ENCODE results near the gene EHBP1.

The EHBP1 gene

DNA sequence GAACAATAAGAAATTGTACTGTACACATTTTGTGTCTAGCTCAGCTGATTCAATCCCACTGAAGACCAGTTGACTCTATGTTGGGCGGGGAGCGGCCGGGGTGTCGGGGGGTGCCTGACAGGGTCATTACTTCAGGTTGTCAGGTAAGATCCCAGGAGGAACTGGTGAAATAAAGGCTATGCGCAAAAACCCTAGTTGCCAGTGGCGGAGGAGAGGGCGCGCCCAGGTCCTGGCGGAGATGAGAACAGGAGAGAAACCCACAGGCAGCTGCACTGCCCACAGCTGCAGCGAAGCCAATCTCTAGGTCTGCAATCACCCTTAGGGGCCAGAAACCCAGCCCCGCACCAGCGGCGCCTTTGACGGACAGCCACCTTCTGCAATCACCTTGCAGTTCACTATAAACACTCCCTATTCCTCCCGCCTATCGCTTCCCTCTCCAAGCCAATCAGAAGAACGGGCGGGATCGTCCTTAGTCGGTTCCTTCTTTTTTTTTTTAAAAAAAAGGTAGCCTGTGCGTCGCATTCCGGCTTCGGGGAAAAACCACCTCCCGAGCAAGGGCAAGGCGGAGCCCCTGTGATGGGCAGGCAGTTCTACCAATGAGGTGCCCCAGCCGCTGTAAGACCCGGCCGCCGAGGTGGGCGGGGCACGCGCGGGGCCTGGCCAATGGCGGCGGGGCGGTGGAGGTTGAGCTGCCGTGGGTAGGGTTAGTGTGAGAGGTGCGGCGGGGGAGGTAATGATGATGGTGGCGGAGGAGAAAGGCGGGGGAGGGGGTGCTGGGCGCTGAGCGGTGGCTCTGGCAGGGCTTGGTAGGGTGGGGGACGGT is at the start of gene EHBP1:
Gene EHBP1 (plus strand): TSS at position 707 of the 823 bp plus-strand sequence. CDS start 1,479 bp downstream, outside the sequence.
- DNase-seq, result peak; percentile 94 to 97 (median 97)

DNA sequence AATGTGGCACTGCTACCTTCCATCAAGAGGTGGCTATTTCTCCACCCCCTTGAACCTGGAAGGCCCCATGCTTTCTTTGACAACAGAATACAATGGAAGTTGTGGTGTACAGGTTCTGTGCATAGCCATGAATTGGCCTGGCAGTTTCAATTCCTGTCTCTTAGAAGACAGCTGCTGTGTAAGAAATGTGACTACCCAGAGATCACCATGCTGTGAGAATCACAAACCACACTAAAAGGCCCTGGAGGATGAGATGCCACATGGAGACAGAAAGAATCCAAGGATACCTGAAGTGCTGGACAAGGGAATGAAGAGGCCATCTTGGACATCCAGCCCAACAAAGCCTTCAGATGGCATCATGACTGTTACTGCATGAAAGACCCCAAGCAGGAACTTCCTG is 47.7 kb upstream of the EHBP1 start:
- no peak for DNase-seq

DNA sequence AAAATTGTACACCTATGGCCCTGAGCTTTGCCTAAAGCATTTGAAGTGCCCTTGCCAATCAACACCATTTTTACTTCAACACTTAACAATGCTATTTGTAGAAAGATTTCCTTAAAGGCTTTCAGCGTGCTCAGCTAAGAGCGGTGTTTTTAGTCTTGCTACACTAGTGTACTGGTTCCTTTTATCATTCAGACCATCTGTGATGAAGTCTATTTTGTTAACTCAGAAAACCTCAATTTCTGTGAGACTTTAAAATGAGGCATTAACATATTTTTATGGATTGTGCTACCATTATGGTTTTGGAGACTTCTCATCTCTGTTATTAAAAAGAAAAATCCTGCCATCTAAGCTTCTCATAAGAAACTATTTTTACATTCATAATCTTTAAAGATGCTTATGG is 46.6 kb upstream of the EHBP1 start:
- DNase-seq, result no peak

DNA sequence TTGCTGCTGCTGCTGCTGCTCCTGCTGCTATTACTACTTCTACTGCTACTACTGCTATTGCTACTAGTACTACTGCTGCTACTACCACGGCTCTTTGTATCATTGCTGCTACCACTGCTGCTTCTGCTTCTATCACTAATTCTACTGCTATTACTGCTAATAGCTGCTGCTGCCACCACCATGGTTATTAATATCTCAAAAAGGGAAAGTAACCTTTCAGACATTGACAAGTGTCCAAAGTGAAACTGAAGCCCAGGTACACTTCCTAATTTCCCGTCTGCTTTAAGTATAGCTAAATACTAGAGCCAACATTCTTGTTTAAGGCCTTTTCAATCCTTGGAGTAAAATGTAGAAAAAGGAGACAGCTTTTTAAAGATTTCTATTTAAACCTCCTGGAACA is 45.4 kb upstream of the EHBP1 start:
- DNase-seq, result no peak

DNA sequence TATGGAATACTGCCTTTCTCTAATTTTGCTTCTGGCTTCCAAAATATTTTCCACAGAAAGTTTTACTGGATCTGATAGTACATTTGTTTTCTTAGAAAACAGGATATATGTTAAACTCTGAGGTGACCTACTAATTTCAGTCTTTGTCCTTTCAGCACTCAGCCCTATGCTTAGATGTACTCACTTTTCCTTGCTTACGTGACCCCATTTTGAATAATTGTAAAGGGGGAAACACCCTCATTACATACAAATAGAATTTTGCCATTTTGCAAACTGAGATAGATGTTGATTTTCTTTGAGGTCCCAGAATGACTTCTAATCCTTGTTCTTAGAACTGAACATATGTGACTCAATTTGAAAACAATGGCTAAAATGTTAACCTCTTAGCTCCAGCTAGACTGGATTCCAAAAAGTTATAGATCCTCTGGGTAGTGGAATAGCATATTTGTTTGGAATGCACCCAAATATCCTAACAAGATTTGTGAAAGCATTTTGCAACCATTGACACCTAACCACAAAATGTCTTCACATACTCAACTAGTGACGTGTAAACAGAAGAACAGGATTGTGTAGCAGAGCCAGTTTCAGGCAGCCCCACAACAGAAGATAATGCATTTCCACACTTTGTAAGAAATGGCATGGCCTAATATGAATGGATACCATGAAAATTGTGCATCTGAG is 44.8 kb upstream of the EHBP1 start:
- DNase-seq, result no peak

DNA sequence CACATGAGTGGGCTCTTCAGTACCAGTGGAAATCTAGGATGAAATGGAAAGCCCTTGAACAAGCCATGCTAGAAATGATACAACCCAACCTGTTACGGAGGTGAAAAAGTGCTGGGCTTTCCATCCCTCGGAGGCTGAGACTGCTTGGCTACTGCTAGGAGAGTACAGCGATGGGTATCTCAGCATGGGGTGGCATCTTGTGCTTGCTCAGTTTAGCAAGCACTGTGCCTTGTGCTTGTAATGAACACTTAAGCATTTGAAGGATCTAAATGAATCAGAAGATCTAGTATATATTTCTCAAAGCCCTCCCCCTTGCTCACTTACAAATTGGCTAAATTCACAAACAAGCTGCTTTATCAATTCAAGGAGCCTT is 44.3 kb upstream of the EHBP1 start:
- no peak for DNase-seq

DNA sequence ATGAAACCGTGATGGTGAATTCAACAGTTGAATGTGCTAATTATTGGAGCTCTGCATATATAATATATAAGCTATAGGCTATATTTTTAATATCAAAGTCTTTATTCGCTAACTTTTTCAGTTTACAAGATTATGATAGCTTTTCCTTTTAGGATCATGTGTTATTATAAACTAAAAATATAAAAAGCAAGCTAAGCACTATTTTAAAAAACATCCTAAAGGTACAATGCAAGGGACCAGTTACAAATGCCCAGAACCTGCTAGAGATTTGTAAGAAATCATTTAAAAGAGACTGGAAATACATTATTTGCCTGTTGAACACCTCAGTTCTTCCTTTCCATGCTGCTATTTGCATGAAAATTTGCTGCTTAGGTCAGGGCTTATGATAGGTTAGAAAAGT is 43.4 kb upstream of the EHBP1 start:
- no peak for DNase-seq

DNA sequence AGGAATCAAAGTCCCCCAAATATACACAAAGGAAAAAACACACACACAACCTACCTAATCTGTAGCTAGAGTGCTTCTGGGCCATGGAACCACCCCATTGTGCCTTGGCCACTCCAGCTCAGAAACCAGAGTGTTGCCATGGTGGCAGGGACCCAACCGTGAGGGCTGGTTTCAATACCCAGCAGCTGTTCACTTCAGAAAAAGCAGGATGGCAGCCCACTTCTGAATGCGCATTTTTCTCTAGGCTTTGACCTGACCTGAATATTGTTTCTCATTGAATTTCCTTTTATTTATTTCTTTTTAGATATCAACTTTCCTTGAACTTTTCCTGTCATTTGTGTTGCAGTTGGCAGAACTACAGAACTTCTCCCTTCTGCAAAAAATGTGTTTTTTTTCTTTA is 43.0 kb upstream of the EHBP1 start:
- no peak for DNase-seq

DNA sequence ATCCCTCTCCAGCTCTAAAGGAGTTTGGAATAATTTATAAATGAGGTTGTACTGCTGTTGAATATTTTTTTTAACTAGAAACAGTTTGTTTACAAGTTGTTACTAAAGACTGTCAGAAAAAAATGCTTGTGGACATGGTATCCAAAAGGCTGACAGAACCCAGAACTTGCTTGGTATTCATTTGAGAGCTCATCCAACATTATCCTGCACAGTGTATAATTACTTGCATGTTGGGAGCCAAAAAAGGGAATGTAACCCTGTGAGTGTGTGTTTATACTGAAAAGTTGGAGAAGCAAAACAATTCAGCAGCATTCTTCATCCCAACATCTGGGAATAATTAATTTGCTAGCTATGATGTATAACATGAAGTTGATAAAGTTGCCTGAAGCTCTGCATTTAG is 42.1 kb upstream of the EHBP1 start:
- DNase-seq, result no peak

DNA sequence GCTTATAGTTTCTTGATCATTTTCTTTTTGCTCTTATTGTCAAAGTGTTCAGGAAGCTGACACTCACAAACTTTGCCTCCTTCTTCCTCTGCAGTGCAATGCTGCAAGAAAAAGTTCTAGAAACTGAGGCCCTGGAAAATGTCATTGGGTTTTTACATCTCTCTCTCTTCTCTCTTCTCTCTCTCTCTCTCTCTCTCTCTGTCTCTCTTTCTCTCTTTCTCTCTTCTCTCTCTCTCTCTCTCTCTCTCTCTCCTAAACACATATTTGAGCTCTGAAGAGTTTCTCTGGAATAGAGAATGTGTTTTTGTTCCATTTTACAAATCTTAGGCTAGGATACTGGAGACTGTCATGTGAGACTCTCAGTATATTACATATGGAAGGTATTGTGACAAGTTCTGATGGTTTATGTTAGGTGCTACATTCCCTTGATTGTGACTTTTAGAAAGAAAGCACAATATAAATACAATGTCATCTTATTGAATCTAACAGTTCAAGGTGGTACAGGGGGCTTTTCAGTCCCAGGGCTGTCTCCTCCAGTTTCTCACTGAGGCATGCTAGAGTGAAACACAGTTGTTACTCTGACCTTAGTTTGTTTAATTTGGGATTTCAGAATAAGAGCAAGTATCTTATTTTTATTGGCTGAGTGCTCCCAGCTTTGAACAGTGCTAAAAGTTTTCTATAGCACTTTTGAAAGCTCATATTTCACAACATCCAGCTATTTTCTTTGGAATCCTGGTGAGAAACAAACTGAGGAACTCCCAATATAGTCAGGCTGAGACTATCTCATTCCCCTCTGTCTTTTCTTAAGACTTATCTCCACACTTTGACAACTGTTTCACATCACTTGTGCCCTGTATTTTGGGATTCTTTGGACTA is 41.4 kb upstream of the EHBP1 start:
- no peak for DNase-seq

DNA sequence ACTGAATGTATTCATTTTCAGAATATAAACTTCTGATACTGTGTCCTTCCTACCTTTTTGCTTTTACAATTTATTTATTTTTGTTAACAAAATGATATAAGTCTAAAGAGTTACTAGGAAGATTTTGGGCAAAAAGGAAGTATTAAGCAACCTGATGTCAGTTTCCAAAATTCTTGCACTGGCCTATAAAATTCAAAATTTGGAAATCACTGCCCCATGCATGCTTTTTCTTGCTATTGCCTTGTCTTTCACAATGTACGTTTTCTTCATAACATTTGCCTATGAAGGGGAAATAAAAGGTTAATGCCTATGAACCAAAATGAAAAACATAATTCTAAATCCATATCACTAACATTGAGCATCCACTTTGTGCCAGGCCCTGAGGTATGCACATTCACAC is 40.1 kb upstream of the EHBP1 start:
- no peak for DNase-seq

DNA sequence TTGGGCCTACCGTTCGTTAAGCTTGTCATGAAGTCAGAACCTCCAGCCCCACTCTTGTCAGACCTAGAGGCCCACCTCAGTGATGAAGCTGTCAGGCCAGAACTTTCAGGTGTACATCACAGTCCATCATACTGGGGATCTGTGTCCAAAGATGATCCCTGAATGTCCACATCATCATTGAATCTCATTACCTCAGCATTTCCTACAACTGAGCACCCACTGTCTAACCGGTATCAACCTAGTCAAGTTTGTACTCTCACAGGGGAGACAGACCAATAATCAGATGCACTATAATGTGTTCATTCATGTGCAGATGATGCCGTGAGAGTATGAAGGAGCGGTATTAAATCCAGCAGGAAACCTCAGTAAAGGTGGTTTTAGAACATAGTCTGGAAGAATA is 36.3 kb upstream of the EHBP1 start:
- no peak for DNase-seq

DNA sequence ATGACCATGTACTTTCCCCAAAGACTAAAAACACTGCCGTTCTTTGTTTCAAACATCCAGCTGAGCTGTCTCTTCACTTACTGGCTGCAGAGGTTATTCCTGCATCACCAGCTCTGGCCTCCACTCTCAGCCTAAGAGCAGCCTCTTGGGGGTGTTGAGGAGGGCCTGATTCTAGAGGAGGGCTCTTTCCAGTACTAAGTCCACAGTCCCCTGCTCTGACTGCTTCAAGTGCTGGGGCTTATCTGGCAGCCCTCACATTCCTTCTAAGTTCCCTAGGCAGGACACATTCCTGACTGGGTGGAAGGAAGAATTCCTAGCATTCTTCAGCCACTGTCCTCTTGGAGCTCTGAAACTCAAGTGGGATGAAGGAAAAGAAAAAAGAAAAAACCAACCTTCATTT is 32.9 kb upstream of the EHBP1 start:
- no peak for DNase-seq

DNA sequence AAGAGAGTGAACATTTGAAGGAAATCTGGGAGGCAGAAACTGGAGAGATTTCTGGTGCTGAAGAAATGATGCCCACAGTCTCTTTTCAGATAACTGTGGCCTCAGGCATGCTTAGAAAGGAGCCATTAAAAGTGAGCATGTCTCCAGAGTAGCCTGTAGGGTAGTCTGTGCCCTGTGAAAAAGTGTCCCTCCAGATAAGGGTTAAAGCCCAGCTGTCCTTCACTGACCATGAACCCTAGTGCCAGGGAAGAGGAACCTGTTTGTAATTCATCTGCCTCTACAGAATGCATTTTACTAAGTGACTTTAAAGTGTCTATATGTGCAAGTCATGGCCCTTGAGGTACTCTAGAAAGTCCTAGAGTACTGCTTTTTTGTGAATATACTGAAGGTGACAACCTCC is 30.5 kb upstream of the EHBP1 start:
- DNase-seq, result no peak

DNA sequence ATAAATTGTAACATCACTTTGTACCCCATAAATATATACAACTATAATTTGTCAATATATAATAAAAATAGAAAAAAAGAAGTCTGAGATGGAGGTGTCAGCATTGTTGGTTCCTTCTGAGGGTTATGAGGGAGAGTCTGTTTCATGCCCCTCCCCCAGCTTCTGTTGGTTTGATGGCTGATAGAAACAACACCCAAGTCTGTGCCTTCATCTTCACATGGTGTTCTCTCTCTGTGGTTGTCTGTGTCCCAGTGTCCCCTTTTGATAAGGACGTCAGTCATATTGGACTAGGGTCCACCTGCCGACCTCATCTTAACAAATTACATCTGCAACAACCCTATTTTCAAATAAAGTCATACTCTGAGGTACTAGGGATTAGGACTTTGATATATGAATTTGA is 20.3 kb upstream of the EHBP1 start:
- DNase-seq, result no peak

DNA sequence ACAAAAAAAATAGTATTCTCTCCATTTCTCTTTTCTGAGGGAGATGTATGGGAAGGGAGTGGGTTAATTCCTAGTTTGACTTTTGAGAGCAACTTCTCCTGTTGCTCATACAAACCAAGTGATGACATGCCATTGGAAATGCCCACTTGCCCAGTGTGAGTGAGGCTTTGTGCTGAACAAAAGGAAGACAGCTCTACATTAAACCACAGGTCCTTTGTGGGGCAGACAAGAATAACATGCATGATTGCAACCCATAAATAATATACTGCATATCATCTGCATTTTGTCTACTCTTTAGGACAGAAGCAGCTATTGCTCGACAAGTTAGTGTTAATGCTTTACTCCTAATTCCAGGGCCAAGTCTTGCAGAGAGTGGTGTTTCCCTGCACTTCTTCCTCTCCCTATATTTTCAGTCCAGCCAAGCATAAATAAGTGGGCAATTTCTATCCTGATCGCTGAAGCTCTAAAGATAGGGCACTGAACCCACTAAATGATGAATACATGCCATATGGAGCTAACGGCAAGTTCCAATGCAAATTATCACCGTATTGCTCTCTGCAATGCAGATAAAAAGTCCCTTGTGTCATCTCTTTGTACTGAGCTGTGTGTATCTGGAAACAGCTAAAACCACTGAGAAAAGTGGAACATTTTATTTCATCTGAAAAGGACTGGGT is 19.4 kb upstream of the EHBP1 start:
- no peak for DNase-seq

DNA sequence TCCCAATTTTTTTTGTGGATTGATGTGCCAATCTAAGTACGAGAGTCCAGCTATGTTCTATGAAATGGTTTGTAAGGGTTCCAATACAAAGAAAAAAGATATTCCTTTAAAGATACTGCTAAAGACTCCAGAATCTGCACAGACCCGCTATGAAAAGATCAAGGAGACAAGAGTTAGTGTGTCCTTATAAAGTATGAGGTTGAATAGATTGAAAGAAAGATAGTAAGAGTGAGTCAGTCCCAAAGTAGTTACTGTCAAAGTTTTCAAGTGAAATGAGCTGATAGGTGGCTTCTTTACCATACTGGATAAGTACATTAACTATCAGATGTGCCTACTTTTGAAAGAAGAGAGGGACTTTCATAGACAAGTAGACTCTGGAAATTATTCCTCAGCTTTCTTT is 17.9 kb upstream of the EHBP1 start:
- no peak for DNase-seq

DNA sequence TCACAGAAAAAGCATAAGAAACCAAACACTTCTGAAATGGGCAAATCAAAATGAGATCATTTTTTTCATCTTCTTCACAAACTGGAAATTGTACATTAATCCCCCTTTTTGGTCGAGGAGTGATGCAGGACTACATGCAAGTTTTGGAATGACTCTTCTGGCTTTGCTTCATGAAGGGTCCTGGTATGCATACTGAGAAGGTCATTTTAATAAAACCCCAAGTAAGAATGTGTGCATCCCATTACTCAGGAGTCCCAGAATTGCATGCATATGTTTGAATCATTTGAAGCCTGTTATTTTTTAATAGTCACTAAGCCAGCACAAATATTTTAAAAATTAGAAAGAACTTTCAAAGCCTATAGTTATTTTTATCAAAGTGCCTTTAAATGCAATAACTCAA is 16.7 kb upstream of the EHBP1 start:
- no peak for DNase-seq

DNA sequence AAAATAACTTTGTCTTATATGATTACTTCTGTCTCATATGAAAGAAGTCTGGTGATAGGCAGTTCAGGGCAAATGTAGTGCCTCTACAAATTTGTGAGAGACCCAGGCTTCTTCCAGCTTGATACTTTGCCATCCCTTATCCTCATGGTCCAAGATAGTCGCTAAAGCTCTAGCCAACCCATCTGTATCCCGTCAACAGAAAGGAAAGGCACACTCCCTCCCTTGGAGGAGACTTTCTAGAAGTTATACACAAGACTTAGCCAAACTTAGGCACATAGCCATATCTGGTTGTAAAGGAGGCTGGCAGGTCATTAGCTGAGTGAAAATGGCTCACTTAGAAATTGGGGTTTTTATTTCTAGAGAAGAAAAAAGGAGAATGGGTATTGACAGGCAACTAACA is 14.3 kb upstream of the EHBP1 start:
- DNase-seq, result no peak

DNA sequence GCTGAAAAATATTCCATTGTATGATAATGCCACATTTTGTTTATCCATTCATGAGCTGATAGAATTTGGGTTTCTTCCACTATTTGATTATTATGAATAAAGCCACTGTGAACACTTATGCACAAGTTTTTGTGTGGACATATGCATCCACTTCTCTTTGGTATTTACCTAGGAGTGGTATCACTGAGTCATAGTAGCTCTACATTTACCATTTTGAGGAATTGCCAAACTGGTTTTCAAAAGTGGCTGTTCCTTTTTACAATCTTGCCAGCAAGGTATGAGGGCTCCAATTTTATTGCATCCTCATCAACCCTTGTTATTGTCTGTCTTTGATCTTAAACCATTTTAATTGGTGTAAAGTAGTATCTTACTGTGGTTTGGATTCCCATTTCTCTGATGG is 13.3 kb upstream of the EHBP1 start:
- no peak for DNase-seq

DNA sequence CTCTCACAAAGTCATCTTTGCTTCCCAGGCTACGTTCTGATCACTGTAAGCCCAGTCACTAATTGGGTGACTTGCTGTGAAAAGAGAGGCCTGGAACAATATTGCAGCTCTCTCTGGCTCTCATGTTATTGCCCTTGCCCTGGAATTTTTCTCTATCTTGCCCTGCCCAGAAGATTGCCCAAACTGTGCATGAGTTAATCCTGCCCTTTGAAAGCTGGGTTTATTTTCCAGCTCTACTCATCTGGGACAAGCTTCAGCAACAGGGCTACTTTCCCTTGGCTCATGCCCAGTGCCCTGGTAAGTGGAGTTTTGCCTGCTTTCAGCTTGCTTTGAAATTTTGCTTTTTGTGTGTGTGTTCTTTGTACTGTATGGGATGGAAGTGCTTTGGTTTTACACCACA is 6.9 kb upstream of the EHBP1 start:
- no peak for DNase-seq

DNA sequence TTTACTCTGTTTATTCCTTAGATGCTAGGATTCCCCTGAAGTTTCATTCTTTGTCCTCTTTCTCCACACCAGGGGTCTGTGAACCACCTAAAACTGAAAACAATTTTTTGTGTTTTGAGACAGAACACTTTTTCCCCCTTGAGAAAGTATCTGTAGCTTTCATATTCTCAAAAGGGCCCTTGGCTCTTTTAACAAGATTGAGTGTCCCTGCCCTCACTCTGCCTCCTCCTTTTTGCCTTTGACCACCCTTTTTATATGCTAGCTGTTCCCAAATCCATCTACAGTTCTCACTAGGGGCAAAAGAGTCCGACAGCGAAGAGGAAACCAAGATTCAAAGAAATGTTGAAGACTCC is 883 bp upstream of the EHBP1 start:
- no peak for DNase-seq
